Measurements from ENCODE around the gene SEMA6C. TPM values are rescaled to one million over a fixed set of nuclear protein-coding genes. Genes with fewer than 3 reads are reported as not detected.

The SEMA6C gene
- total and polyA plus RNA-seq, 2 of the 8 experiments (the other 6 are each of a cell fraction or from before 2014, with no cell fraction given) = 12.2 to 15.7 TPM

GRCh38 chr1:151158751-151159251 lies 12.4 kb upstream of the SEMA6C start (continued):
- TF ChIP-seq, protein P1, sequence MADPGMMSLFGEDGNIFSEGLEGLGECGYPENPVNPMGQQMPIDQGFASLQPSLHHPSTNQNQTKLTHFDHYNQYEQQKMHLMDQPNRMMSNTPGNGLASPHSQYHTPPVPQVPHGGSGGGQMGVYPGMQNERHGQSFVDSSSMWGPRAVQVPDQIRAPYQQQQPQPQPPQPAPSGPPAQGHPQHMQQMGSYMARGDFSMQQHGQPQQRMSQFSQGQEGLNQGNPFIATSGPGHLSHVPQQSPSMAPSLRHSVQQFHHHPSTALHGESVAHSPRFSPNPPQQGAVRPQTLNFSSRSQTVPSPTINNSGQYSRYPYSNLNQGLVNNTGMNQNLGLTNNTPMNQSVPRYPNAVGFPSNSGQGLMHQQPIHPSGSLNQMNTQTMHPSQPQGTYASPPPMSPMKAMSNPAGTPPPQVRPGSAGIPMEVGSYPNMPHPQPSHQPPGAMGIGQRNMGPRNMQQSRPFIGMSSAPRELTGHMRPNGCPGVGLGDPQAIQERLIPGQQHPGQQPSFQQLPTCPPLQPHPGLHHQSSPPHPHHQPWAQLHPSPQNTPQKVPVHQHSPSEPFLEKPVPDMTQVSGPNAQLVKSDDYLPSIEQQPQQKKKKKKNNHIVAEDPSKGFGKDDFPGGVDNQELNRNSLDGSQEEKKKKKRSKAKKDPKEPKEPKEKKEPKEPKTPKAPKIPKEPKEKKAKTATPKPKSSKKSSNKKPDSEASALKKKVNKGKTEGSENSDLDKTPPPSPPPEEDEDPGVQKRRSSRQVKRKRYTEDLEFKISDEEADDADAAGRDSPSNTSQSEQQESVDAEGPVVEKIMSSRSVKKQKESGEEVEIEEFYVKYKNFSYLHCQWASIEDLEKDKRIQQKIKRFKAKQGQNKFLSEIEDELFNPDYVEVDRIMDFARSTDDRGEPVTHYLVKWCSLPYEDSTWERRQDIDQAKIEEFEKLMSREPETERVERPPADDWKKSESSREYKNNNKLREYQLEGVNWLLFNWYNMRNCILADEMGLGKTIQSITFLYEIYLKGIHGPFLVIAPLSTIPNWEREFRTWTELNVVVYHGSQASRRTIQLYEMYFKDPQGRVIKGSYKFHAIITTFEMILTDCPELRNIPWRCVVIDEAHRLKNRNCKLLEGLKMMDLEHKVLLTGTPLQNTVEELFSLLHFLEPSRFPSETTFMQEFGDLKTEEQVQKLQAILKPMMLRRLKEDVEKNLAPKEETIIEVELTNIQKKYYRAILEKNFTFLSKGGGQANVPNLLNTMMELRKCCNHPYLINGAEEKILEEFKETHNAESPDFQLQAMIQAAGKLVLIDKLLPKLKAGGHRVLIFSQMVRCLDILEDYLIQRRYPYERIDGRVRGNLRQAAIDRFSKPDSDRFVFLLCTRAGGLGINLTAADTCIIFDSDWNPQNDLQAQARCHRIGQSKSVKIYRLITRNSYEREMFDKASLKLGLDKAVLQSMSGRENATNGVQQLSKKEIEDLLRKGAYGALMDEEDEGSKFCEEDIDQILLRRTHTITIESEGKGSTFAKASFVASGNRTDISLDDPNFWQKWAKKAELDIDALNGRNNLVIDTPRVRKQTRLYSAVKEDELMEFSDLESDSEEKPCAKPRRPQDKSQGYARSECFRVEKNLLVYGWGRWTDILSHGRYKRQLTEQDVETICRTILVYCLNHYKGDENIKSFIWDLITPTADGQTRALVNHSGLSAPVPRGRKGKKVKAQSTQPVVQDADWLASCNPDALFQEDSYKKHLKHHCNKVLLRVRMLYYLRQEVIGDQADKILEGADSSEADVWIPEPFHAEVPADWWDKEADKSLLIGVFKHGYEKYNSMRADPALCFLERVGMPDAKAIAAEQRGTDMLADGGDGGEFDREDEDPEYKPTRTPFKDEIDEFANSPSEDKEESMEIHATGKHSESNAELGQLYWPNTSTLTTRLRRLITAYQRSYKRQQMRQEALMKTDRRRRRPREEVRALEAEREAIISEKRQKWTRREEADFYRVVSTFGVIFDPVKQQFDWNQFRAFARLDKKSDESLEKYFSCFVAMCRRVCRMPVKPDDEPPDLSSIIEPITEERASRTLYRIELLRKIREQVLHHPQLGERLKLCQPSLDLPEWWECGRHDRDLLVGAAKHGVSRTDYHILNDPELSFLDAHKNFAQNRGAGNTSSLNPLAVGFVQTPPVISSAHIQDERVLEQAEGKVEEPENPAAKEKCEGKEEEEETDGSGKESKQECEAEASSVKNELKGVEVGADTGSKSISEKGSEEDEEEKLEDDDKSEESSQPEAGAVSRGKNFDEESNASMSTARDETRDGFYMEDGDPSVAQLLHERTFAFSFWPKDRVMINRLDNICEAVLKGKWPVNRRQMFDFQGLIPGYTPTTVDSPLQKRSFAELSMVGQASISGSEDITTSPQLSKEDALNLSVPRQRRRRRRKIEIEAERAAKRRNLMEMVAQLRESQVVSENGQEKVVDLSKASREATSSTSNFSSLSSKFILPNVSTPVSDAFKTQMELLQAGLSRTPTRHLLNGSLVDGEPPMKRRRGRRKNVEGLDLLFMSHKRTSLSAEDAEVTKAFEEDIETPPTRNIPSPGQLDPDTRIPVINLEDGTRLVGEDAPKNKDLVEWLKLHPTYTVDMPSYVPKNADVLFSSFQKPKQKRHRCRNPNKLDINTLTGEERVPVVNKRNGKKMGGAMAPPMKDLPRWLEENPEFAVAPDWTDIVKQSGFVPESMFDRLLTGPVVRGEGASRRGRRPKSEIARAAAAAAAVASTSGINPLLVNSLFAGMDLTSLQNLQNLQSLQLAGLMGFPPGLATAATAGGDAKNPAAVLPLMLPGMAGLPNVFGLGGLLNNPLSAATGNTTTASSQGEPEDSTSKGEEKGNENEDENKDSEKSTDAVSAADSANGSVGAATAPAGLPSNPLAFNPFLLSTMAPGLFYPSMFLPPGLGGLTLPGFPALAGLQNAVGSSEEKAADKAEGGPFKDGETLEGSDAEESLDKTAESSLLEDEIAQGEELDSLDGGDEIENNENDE (IDR thresholded peaks at IDR 0.05; ENCODE audit: insufficient replicate concordance, low read length) = no peak
- TF ChIP-seq ASH2L (IDR thresholded peaks at IDR 0.05; ENCODE audit: low read length) = no peak
- TF ChIP-seq HDAC6 (IDR thresholded peaks at IDR 0.05; ENCODE audit: low read depth, low read length) = no peak
- no peak for TF ChIP-seq RBBP5 (IDR thresholded peaks at IDR 0.05; ENCODE audit: borderline replicate concordance, low read depth, low read length)
- no peak for TF ChIP-seq CBX8 (IDR thresholded peaks at IDR 0.05; ENCODE audit: borderline replicate concordance, low read depth, low read length)
- 0 out of 2 replicates have a peak, but pooled peaks have one; percentile 30 for TF ChIP-seq MAX (IDR thresholded peaks at IDR 0.05)
- no peak for TF ChIP-seq PHF8 (conservative IDR thresholded peaks at IDR 0.05; ENCODE audit: low read depth, low read length)
- TF ChIP-seq JUND (IDR thresholded peaks at IDR 0.05; ENCODE audit: low read length) = no peak
